K562 (cell line): ENCODE results near the gene NXNL2. TPM values are rescaled to one million over a fixed set of nuclear protein-coding genes. Genes with fewer than 3 reads are reported as not detected.

Experiments used
- ATAC-seq: fragments of 200-7000 bp; cut with Tn5 transposase; 3 replicates; pipeline ENCODE4 v1.9.1; 2020; ENCODE audit warnings: moderate library complexity
- BruUV-seq: library from RNA; stranded (reverse); fragments of 400-500 nt; replicated peaks from 2 replicates; lab custom pipeline; 2021; lab: Mats Ljungman, UMichigan
- CTCF ChIA-PET: fragments of 300-600 bp; formaldehyde crosslinking; extraction: SDS; loops from one replicate; lab custom pipeline; 2021; ENCODE audit warnings: low intra/inter-chr PET ratio; lab: Yijun Ruan, JAX
- POLR2A ChIA-PET: fragments of 300-600, 350-650 bp; sonication (Branson Sonifier 250); formaldehyde crosslinking; extraction: SDS; loops from one replicate; lab custom pipeline; 2021; ENCODE audit warnings: antibody characterized with exemption, inconsistent platforms; lab: Yijun Ruan, JAX
- DNase-seq, 4 experiments: peaks; one replicate each; pipeline versions ENCODE4 v3.0.0 to v3.0.0-alpha.2; 2011 to 2018; ENCODE audit warnings: low spot score in 3 of 4, mixed read lengths in 3 of 4; ENCODE audit errors: extremely low read depth in 1 of 4
- FAIRE-seq: peaks from 2 replicates; lab custom pipeline; 2011; peaks lifted over from hg19 to GRCh38; lab: Jason Lieb, UNC
- H2AFZ ChIP-seq: 2 replicates; pipeline ENCODE4 v1.6.0; 2011; ENCODE audit warnings: low read depth, low read length, control low read depth, inconsistent platforms
- H3K27ac ChIP-seq: fragments of 200-600 bp; 3 replicates; pipeline ENCODE4 v1.8.0; 2011; ENCODE audit warnings: low read depth, mild to moderate bottlenecking, control low read depth, inconsistent platforms, low read length, moderate library complexity, mixed read lengths; ENCODE audit errors: extremely low read depth
- H3K27me3 ChIP-seq, 2 experiments: fragments of 300-600 bp in 1 of 2; 2 replicates in 1 of 2; 3 replicates in 1 of 2; pipeline versions ENCODE4 v1.6.0 to v1.8.0; 2011; ENCODE audit warnings: inconsistent platforms in 2 of 2, low read length in 2 of 2, mild to moderate bottlenecking in 1 of 2, mixed read lengths in 1 of 2, moderate library complexity in 1 of 2; ENCODE audit not compliant: control insufficient read depth in 2 of 2, insufficient read depth in 2 of 2
- H3K36me3 ChIP-seq: fragments of 300-600 bp; 3 replicates; pipeline ENCODE4 v1.8.0; 2011; ENCODE audit warnings: mild to moderate bottlenecking, low read length, inconsistent platforms; ENCODE audit not compliant: control insufficient read depth, insufficient read depth
- H3K4me1 ChIP-seq, 2 experiments: fragments of 200-600 bp in 1 of 2; replicated peaks in 1 of 2; 2 replicates in 1 of 2; 3 replicates in 1 of 2; pipeline versions ENCODE4 v1.5.1 to v1.8.0; 2011; ENCODE audit warnings: inconsistent platforms in 2 of 2, low read length in 2 of 2, mild to moderate bottlenecking in 1 of 2, mixed read lengths in 1 of 2, moderate library complexity in 1 of 2; ENCODE audit not compliant: control insufficient read depth in 2 of 2, insufficient read depth in 2 of 2
- H3K4me2 ChIP-seq: 2 replicates; pipeline ENCODE4 v1.6.1; 2011; ENCODE audit warnings: low read length, control low read depth, inconsistent platforms, mixed read lengths; ENCODE audit not compliant: insufficient read depth
- H3K4me3 ChIP-seq: fragments of 200-600 bp; sonication (generic), shearing (Covaris generic); 2 replicates; pipeline ENCODE4 v1.5.1; 2016; ENCODE audit warnings: control low read depth, inconsistent platforms
- H3K79me2 ChIP-seq: fragments of 200-600 bp; 3 replicates; pipeline ENCODE4 v1.8.0; 2011; ENCODE audit warnings: low read length, inconsistent platforms; ENCODE audit not compliant: control insufficient read depth, insufficient read depth
- H3K9ac ChIP-seq, 2 experiments: 2 replicates each; pipeline versions ENCODE4 v1.6.0 to v1.6.1; 2011; ENCODE audit warnings: low read depth in 2 of 2, low read length in 2 of 2, control low read depth in 1 of 2, inconsistent platforms in 1 of 2, mild to moderate bottlenecking in 1 of 2, mixed read lengths in 1 of 2; ENCODE audit not compliant: insufficient read depth in 1 of 2
- H3K9me1 ChIP-seq: one replicate; pipeline ENCODE4 v1.6.0; 2011; ENCODE audit warnings: inconsistent platforms, mild to moderate bottlenecking, low read length, moderate library complexity; ENCODE audit not compliant: control insufficient read depth, insufficient read depth
- H3K9me3 ChIP-seq: replicated peaks from 2 replicates; pipeline ENCODE4 v1.5.1; 2011; ENCODE audit warnings: low read depth, low read length, inconsistent platforms; ENCODE audit not compliant: control insufficient read depth, insufficient read depth
- H4K20me1 ChIP-seq: replicated peaks from 2 replicates; pipeline ENCODE4 v1.6.1; 2011; ENCODE audit warnings: low read length, inconsistent platforms, mixed read lengths; ENCODE audit not compliant: control insufficient read depth, insufficient read depth
- EGR1 ChIP-seq: fragments of 450-650 bp; conservative IDR thresholded peaks from 2 replicates; pipeline ENCODE4 v1.6.1; 2017; ENCODE audit warnings: mild to moderate bottlenecking
- ETS2 ChIP-seq: IDR thresholded peaks from 2 replicates; pipeline ENCODE4 v1.6.1; 2016; ENCODE audit warnings: borderline replicate concordance, missing genetic modification characterization, mild to moderate bottlenecking, moderate library complexity, missing compliant biosample characterization; ENCODE audit not compliant: poor library complexity, severe bottlenecking
- KHSRP ChIP-seq: fragments of 450-650 bp; IDR thresholded peaks from 2 replicates; pipeline ENCODE4 v1.6.1; 2017
- L3MBTL2 ChIP-seq: fragments of 450-650 bp; IDR thresholded peaks from 2 replicates; pipeline ENCODE4 v1.6.1; 2016; ENCODE audit warnings: mild to moderate bottlenecking, moderate library complexity
- NELFE ChIP-seq: IDR thresholded peaks from 2 replicates; pipeline ENCODE4 v1.6.1; 2011; ENCODE audit warnings: mild to moderate bottlenecking; ENCODE audit not compliant: insufficient read depth, insufficient read length
- PHF8 ChIP-seq: fragments of 200-600 bp; sonication (generic); IDR thresholded peaks from 2 replicates; pipeline ENCODE4 v1.6.1; 2012; ENCODE audit warnings: mixed run types, mild to moderate bottlenecking, inconsistent platforms, low read length, moderate library complexity, borderline replicate concordance
- TEAD1 ChIP-seq, 2 experiments: fragments of 450-650 bp in 1 of 2; sonication (generic) in 1 of 2; formaldehyde crosslinking; IDR thresholded peaks; 2 replicates each; pipeline versions ENCODE4 v1.4.0 to v1.8.0; 2020 to 2022; ENCODE audit warnings: mild to moderate bottlenecking in 2 of 2, missing genetic modification reagents in 1 of 2
- ZFX ChIP-seq: sonication (generic); formaldehyde crosslinking; IDR thresholded peaks from 2 replicates; pipeline ENCODE4 v1.8.0; 2022; ENCODE audit warnings: mild to moderate bottlenecking, missing genetic modification reagents, moderate library complexity
- ZNF263 ChIP-seq: sonication (generic); formaldehyde crosslinking; IDR thresholded peaks from 2 replicates; pipeline ENCODE4 v1.8.0; 2022; ENCODE audit warnings: mild to moderate bottlenecking, missing genetic modification reagents, borderline replicate concordance
- WGBS: fragments of 100-300 bp; shearing (Covaris generic); methylation state at CpG from one replicate; pipeline ENCODE4 v1.1.6; 2016; ENCODE audit warnings: low coverage, mixed read lengths; ENCODE audit not compliant: insufficient coverage; ENCODE audit errors: missing lambda C conversion rate; 5-methylcytosine and 5-hydroxymethylcytosine counted together
- in situ Hi-C: fragments of 300-500 bp; cut with MboI; formaldehyde crosslinking; loops from 4 replicates; pipeline ENCODE4 v1.15.0; 2018; ENCODE audit warnings: inconsistent platforms, mixed read lengths
- intact Hi-C: fragments of 100-400 bp; cut with micrococcal nuclease; formaldehyde crosslinking; loops from 2 replicates; pipeline ENCODE4 v1.14.2; 2022
- polyA plus RNA-seq, 8 experiments: library from polyadenylated mRNA; depleted of rRNA in 4 of 8; stranded (reverse) in 5 of 8; unstranded in 3 of 8; fragments of >200 nt; fragmentation: Nextera tagmentation in 2 of 8; fragmentation: Illumina TruSeq in 1 of 8; extraction: Ambion mirVana in 2 of 8; extraction: Trizol in 1 of 8; gene quantifications; 2 replicates each; pipeline versions ENCODE4 v1.2.1 to v1.2.3, GENCODE V29; 2011 to 2014; ENCODE audit warnings: inconsistent platforms in 1 of 8, missing spikeins in 1 of 8
- total RNA-seq, 7 experiments: library from RNA; depleted of rRNA in 6 of 7; stranded (reverse); fragments of >200 nt in 6 of 7; fragmentation: Illumina TruSeq in 2 of 7; extraction: Trizol in 2 of 7; gene quantifications; 2 replicates each; pipeline versions ENCODE4 v1.2.1 to v1.2.3, GENCODE V29; 2011 to 2021; ENCODE audit warnings: low replicate concordance in 1 of 7
- TF ChIP-seq, protein P1 (sequence below), 2 experiments: IDR thresholded peaks; 2 replicates each; pipeline ENCODE4 v1.6.1; 2011; ENCODE audit warnings: borderline replicate concordance in 1 of 2, control low read depth in 1 of 2, low read depth in 1 of 2, low read length in 1 of 2, mild to moderate bottlenecking in 1 of 2, mixed read lengths in 1 of 2, moderate library complexity in 1 of 2; ENCODE audit not compliant: insufficient read depth in 1 of 2, insufficient read length in 1 of 2, poor library complexity in 1 of 2, severe bottlenecking in 1 of 2; ENCODE audit errors: extremely low read depth in 1 of 2
- TF ChIP-seq, protein P2 (sequence below): sonication (generic); formaldehyde crosslinking; IDR thresholded peaks from 2 replicates; pipeline ENCODE4 v1.9.0; 2022; ENCODE audit warnings: mild to moderate bottlenecking, missing genetic modification reagents
- TF ChIP-seq, protein P3 (sequence below): IDR thresholded peaks from 3 replicates; pipeline ENCODE4 v1.6.1; 2011; ENCODE audit warnings: borderline replicate concordance, mild to moderate bottlenecking; ENCODE audit not compliant: insufficient read length, insufficient read depth

NXNL2 gene
- total and polyA plus RNA-seq, 9 of the 15 experiments (the other 6 are each of a cell fraction or from before 2014, with no cell fraction given) = 0.15 to 0.19 TPM; not detected in 7

DNA sequence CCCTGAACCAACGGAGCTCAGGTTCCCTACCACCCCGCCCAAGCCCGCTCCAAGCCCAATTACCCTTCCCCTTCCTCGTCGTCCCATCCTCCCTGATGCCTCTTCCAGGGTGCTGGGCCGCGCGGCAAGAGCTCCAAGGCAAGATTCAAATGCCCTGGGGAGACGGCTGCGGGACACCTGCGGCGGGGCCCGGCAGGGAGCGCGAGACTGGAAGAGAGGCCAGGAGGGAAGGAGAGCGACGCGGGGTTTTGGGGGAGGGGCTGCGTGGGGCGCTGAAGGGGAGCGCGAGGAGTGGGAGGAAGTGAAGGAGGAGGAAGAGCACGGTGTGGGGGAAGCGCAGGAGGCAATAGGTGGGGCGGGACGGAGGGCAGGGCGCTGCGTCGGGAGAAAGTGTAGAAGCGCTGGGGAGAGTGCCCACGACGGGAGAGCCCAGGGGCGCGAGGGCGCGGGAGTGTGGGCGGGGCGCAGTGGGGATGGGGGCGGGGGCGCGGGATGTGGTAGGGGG lies 975 bp upstream of the NXNL2 start:
- FAIRE-seq = no peak
- 0% methylated on average over 9 of the region's 41 CpGs for WGBS

DNA sequence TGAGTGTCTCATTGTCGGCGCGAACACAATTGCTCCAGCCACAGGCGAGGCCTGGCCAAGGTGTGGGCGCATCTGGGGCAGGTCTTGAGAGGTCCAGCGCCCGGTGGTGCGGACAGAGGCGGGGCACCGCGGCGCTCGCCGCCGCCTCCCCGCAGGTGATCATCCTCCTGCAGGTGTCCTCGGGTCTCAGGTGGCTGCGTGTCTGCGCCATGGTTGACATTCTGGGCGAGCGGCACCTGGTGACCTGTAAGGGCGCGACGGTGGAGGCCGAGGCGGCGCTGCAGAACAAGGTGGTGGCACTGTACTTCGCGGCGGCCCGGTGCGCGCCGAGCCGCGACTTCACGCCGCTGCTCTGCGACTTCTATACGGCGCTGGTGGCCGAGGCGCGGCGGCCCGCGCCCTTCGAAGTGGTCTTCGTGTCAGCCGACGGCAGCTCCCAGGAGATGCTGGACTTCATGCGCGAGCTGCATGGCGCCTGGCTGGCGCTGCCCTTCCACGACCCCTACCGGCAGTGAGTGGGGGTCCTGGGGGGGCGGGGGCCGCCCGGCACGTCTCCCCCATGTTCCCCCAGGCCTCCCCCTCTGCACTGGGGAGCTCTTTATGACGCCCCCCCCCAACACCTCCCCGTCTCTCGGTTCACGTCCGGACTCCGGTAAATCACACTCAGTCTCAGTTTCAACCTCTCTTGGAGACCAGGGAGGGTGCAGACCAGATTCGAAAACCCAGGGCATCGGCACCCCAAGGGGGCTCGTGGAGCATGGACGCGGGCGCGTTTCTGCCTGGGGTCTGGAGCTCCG lies 446 bp downstream of the NXNL2 start:
- ATAC-seq (peak; percentile 43), DNase-seq (peak in 2 of 4 experiments; percentile 12 to 13), FAIRE-seq (no peak)
- H3K4me3 ChIP-seq = peak overlapping the region; percentile 37
- in situ Hi-C loops (no loop called here), intact Hi-C loops (no loop called here)
- BruUV-seq = no TSS peak
- peak overlapping the region in 1 of 2 experiments; percentile 79; a peak in 2 of 4 replicates for H3K9ac ChIP-seq
- ChIA-PET CTCF (no interaction called here), POLR2A (no interaction called here)
- no peaks in the 10 kb centered on the region for H3K79me2 ChIP-seq
- H3K9me3 ChIP-seq = no peaks in the 10 kb centered on the region
- peak overlapping the region; percentile 69 for H3K4me2 ChIP-seq
- H3K27ac ChIP-seq = no peak overlapping the region
- H3K36me3 ChIP-seq = no peaks in the 10 kb centered on the region
- peak overlapping the region; percentile 76 for H2AFZ ChIP-seq
- H3K9me1 ChIP-seq = no peaks in the 10 kb centered on the region
- peaks cover 0 to 16% of the 10 kb centered on the region in 2 experiments; a peak in 2 of 5 replicates for H3K4me1 ChIP-seq
- WGBS = 15% methylated on average over 14 of the region's 75 CpGs
- H3K27me3 ChIP-seq = peaks cover 0 to 12% of the 10 kb centered on the region in 2 experiments; a peak in 2 of 5 replicates
- H4K20me1 ChIP-seq = no peaks in the 10 kb centered on the region
- TF ChIP-seq TEAD1 (CRISPR knock-in tag; IDR thresholded peaks at IDR 0.05) (peak in 1 of 2 experiments; percentile 9; a peak in 1 of 4 replicates), L3MBTL2 (peak; percentile 54; the same call in 1 of the 2 replicates), ZFX (CRISPR knock-in tag) (peak; percentile 39), KHSRP (no peak), NELFE (no peak)
- TF ChIP-seq, protein P1, sequence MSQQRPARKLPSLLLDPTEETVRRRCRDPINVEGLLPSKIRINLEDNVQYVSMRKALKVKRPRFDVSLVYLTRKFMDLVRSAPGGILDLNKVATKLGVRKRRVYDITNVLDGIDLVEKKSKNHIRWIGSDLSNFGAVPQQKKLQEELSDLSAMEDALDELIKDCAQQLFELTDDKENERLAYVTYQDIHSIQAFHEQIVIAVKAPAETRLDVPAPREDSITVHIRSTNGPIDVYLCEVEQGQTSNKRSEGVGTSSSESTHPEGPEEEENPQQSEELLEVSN (IDR thresholded peaks at IDR 0.05; ENCODE audit: borderline replicate concordance in 1 of 2, extremely low read depth in 1 of 2, insufficient read depth in 1 of 2, insufficient read length in 1 of 2, low read depth in 1 of 2, low read length in 1 of 2, poor library complexity in 1 of 2, severe bottlenecking in 1 of 2) = peak; percentile 24 to 33
- TF ChIP-seq, protein P2, sequence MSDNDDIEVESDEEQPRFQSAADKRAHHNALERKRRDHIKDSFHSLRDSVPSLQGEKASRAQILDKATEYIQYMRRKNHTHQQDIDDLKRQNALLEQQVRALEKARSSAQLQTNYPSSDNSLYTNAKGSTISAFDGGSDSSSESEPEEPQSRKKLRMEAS (CRISPR knock-in tag) = no peak
- TF ChIP-seq, protein P3, sequence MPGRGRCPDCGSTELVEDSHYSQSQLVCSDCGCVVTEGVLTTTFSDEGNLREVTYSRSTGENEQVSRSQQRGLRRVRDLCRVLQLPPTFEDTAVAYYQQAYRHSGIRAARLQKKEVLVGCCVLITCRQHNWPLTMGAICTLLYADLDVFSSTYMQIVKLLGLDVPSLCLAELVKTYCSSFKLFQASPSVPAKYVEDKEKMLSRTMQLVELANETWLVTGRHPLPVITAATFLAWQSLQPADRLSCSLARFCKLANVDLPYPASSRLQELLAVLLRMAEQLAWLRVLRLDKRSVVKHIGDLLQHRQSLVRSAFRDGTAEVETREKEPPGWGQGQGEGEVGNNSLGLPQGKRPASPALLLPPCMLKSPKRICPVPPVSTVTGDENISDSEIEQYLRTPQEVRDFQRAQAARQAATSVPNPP = no peak

More for the DNA sequence above, 975 bp upstream of the NXNL2 start:
- peak; percentile 30 to 62 (median 46) for DNase-seq
- Histone ChIP-seq H3K9ac (peak overlapping the region in 1 of 2 experiments; percentile 17; a peak in 1 of 4 replicates), H3K27ac (no peak overlapping the region), H3K9me1 (no peaks in the 10 kb centered on the region), H3K4me1 (peaks cover 0 to 16% of the 10 kb centered on the region in 2 experiments; a peak in 2 of 5 replicates)
- in situ Hi-C loops = no loop called here
- peak; percentile 44 for ATAC-seq
- CTCF ChIA-PET = no interaction called here
- TF ChIP-seq ZNF263 (CRISPR knock-in tag) (peak; percentile 51), EGR1 (peak; percentile 64), ETS2 (no peak), ZFX (CRISPR knock-in tag) (0 out of 2 replicates have a peak, but pooled peaks have one; percentile 13), PHF8 (peak; percentile 29; the same call in 1 of the 2 replicates)
- TF ChIP-seq, all 486 proteins: peak for 4
- no TSS peak for BruUV-seq
- no peaks in the 10 kb centered on the region for H3K9me3 ChIP-seq
- intact Hi-C loops = no loop called here
- no peaks in the 10 kb centered on the region for H4K20me1 ChIP-seq
- peak overlapping the region; percentile 37 for H3K4me2 ChIP-seq
- peak overlapping the region; percentile 28 for H3K4me3 ChIP-seq
- no peaks in the 10 kb centered on the region for H3K36me3 ChIP-seq
- peak overlapping the region; percentile 66 for H2AFZ ChIP-seq
- H3K79me2 ChIP-seq = no peaks in the 10 kb centered on the region
- POLR2A ChIA-PET = interaction anchor here (0.6 kb wide), 1 partner anchor 11 kb away, joined by 3 read pairs; no protein-coding TSS in a partner anchor
- peaks cover 0 to 9% of the 10 kb centered on the region in 2 experiments; a peak in 2 of 5 replicates for H3K27me3 ChIP-seq
